Thyroid gland (tissue), 4 donors: Measurements from ENCODE around the gene GCNT4.

Experiments used
- CTCF ChIP-seq, 6 experiments: fragments of 200-600 bp in 3 of 6; fragments of 450-650 bp in 3 of 6; sonication (generic) in 3 of 6; IDR thresholded peaks; one replicate each; pipeline ENCODE4 v1.5.1; 2016 to 2019; ENCODE audit warnings: antibody characterized with exemption in 6 of 6, mild to moderate bottlenecking in 2 of 6, inconsistent platforms in 1 of 6, moderate library complexity in 1 of 6
- POLR2A ChIP-seq, 2 donors: fragments of 450-650 bp; IDR thresholded peaks; one replicate each; pipeline ENCODE4 v1.6.1; 2017; ENCODE audit warnings: antibody characterized with exemption in 2 of 2, mild to moderate bottlenecking in 2 of 2, moderate library complexity in 1 of 2

GRCh38 chr5:75081510-75081909 lies 29.2 kb upstream of the GCNT4 start:
- TF ChIP-seq CTCF (IDR thresholded peaks at IDR 0.05) (no peak), POLR2A (IDR thresholded peaks at IDR 0.05) (no peak)
